ENCODE measurements around the gene G6PC3. TPM values are rescaled to one million over a fixed set of nuclear protein-coding genes. Genes with fewer than 3 reads are reported as not detected.

The G6PC3 gene
- total and polyA plus RNA-seq, 7 donors = 8.4 to 45.5 (median 25.7) TPM

DNA sequence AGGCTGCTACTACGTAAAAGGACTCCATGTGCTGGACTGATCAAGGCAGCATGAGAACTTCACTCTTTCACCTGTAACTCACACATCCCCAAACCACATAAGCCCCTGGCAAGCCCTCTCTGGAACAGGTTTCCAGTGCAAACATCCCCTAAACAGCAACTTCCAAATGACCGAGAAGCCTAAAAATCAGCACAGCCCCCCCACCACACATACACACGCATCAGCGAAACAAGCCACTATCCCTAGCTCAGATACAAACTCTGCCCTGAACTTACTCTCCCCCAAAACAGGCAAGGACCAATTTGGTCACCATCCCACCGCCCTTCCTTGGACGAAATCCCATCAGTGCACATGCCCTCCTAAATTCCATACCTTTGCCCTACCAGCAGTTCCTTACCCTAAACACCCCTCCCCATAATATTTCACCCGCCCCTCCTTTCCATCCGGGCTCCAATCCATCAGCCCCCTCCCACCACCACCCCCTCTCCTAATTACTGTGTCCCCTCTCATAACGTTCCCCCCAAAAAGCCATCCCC is 4.8 kb upstream of the G6PC3 start:
- 1 to 2% methylated on average over 9 of the region's 9 CpGs for WGBS, 2 donors
- intact Hi-C loops (cut with DNase I) = no loop called here
- Histone ChIP-seq H3K9me3 (no peaks in the 10 kb centered on the region), H3K4me1 (peaks cover 0 to 34% (median 28%) of the 10 kb centered on the region in 4 donors), H3K27ac (peak overlapping the region; percentile 94 to 98 (median 95)), H3K27me3 (no peaks in the 10 kb centered on the region), H3K4me3 (peak overlapping the region; percentile 68 to 82 (median 78)), H3K36me3 (peaks cover 0 to 30% (median 12%) of the 10 kb centered on the region in 4 donors)
- no peak for TF ChIP-seq EP300 (IDR thresholded peaks at IDR 0.05)
- no peak for TF ChIP-seq POLR2AphosphoS5 (IDR thresholded peaks at IDR 0.05)
- no peak for TF ChIP-seq POLR2A (IDR thresholded peaks at IDR 0.05)
- TF ChIP-seq, protein P1, sequence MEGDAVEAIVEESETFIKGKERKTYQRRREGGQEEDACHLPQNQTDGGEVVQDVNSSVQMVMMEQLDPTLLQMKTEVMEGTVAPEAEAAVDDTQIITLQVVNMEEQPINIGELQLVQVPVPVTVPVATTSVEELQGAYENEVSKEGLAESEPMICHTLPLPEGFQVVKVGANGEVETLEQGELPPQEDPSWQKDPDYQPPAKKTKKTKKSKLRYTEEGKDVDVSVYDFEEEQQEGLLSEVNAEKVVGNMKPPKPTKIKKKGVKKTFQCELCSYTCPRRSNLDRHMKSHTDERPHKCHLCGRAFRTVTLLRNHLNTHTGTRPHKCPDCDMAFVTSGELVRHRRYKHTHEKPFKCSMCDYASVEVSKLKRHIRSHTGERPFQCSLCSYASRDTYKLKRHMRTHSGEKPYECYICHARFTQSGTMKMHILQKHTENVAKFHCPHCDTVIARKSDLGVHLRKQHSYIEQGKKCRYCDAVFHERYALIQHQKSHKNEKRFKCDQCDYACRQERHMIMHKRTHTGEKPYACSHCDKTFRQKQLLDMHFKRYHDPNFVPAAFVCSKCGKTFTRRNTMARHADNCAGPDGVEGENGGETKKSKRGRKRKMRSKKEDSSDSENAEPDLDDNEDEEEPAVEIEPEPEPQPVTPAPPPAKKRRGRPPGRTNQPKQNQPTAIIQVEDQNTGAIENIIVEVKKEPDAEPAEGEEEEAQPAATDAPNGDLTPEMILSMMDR (IDR thresholded peaks at IDR 0.05) = no peak
- no peak for DNase-seq

- Histone ChIP-seq H3K4me1 (peaks cover 0 to 39% (median 32%) of the 10 kb centered on the region in 4 donors), H3K27me3 (no peaks in the 10 kb centered on the region), H3K9me3 (no peaks in the 10 kb centered on the region), H3K4me3 (peak within 1 kb of the TSS; percentile 68 to 82 (median 78)), H3K36me3 (peaks cover 0 to 28% (median 12%) of the 10 kb centered on the region in 4 donors), H3K27ac (peak within 1 kb of the TSS; percentile 94 to 98 (median 95))
- intact Hi-C loops (cut with DNase I) = no loop called here
- peak; percentile 91 for DNase-seq
- WGBS, 2 donors = 0% methylated on average over 65 of the region's 65 CpGs
- TF ChIP-seq EP300 (IDR thresholded peaks at IDR 0.05) (no peak), POLR2AphosphoS5 (IDR thresholded peaks at IDR 0.05) (peak; percentile 8 to 71 (median 69)), POLR2A (IDR thresholded peaks at IDR 0.05) (peak; percentile 1 to 46)
- TF ChIP-seq, protein P1 (IDR thresholded peaks at IDR 0.05) = no peak
These were observed 4.2 kb upstream of the G6PC3 start, which contains the start of gene LSM12 for GRCh38 chr17:44066204-44066930. Gene LSM12 (minus strand): TSS chr17:44066671. CDS start chr17:44066587, 84 bp downstream.

GRCh38 chr17:44067545-44067940 is 3.0 kb upstream of the G6PC3 start:
- Histone ChIP-seq H3K4me3 (no peak overlapping the region), H3K36me3 (peaks cover 0 to 16% (median 6%) of the 10 kb centered on the region in 4 donors), H3K4me1 (peaks cover 0 to 51% (median 44%) of the 10 kb centered on the region in 4 donors), H3K27ac (peak overlapping the region; percentile 94 to 98 (median 95)), H3K27me3 (no peaks in the 10 kb centered on the region), H3K9me3 (no peaks in the 10 kb centered on the region)
- DNase-seq = no peak
- intact Hi-C loops (cut with DNase I) = no loop called here
- 92 to 93% methylated on average over 9 of the region's 9 CpGs for WGBS, 2 donors
- TF ChIP-seq, protein P1 (IDR thresholded peaks at IDR 0.05) = no peak
- no peak for TF ChIP-seq POLR2AphosphoS5 (IDR thresholded peaks at IDR 0.05)
- no peak for TF ChIP-seq EP300 (IDR thresholded peaks at IDR 0.05)
- no peak for TF ChIP-seq POLR2A (IDR thresholded peaks at IDR 0.05)

GRCh38 chr17:44069974-44070454 is 521 bp upstream of the G6PC3 start:
- WGBS, 2 donors = 25 to 61% methylated on average over 7 of the region's 7 CpGs
- peaks cover 8 to 14% (median 9%) of the 10 kb centered on the region in 4 donors for H3K36me3 ChIP-seq
- peaks cover 0 to 53% (median 47%) of the 10 kb centered on the region in 4 donors for H3K4me1 ChIP-seq

More at GRCh38 chr17:44069974-44070454, 521 bp upstream of the G6PC3 start:
- intact Hi-C loops (cut with DNase I) = loop anchor here (2.0 kb wide), 3 partner anchors 39 to 55 kb away; partner anchors contain the start of genes HDAC5 and TMEM101
- peak overlapping the region; percentile 67 to 73 (median 72) for H3K4me3 ChIP-seq
- DNase-seq = no peak
- H3K9me3 ChIP-seq = no peaks in the 10 kb centered on the region
- H3K27me3 ChIP-seq = no peaks in the 10 kb centered on the region
- TF ChIP-seq POLR2A (IDR thresholded peaks at IDR 0.05) = no peak
- TF ChIP-seq POLR2AphosphoS5 (IDR thresholded peaks at IDR 0.05) = no peak
- no peak for TF ChIP-seq EP300 (IDR thresholded peaks at IDR 0.05)
- TF ChIP-seq, protein P1 (IDR thresholded peaks at IDR 0.05) = no peak
- H3K27ac ChIP-seq = peak overlapping the region; percentile 90 to 96 (median 94)

All from sigmoid colon (tissue), 7 donors.